ENCODE results near the gene COA7.

The COA7 gene

DNA sequence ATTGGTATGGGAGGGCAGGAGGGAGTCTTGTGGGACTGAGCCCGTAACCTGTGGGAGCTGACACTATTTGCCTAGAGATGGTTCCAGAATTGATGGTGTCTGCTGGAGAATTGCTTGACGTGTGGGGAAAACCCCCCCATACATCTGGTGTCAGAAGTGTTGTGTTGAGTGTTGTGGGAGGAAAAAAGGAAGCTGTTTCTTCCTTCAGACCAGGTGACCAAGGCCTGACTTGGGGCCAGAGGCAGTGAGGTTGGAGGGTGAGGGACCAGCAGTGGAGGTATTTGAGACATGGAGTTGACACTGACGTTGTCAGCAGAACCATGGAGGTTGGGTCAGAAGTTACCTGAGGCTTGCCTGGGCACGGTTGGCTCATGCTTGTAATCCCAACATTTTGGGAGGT is 56.8 kb downstream of the COA7 start:
- in situ Hi-C loops (cut with MboI; ENCODE audit: low sequenced_read_pairs): no loop called here

DNA sequence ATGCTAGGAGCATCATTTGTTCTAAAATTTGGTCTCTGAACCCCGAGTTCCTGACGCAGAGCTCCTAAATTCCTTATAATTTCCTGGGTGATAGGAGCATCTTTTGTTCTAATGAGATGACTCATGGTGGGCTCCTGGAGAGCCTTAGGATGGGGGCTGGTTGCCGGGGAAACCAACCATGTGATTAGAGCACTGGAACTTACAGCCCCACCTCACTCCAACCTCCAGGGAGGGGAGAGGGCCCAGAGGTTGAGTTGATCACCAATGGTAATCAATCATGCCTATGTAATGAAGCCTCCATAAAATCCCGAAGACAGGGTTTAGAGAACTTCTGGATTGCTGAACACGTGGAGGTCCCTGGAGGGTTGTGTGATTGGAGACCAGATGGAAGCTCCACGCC is 57.5 kb downstream of the COA7 start:
- in situ Hi-C loops (cut with MboI; ENCODE audit: low sequenced_read_pairs): no loop called here

DNA sequence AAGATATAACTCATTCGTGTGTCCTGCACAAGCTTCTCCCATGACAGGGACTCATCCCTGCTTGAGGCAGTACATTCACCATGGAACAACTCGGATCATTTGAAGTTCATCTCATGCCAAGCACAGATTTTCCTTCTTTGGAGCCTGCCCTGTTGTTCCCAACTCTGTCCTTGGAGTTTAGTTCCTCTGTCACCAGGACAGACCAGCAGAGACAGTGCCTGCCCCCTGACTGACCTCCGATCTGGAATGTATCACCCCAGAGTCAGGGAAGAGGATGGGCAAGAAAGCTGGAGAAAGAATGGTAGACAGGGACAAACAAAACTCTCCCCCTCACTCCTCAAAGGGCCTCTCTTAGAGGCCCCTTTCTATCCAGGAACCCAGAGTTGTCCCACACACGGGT is 60.2 kb downstream of the COA7 start:
- in situ Hi-C loops (cut with MboI; ENCODE audit: low sequenced_read_pairs): no loop called here

GRCh38 chr1:52636721-52637695 is 61.1 kb downstream of the COA7 start:
- in situ Hi-C loops (cut with MboI; ENCODE audit: low sequenced_read_pairs): no loop called here

- in situ Hi-C loops (cut with MboI; ENCODE audit: low sequenced_read_pairs): no loop called here
Observed at GRCh38 chr1:52635321-52636089, 62.6 kb downstream of the COA7 start.
